Activated naive CD4-positive, alpha-beta T cell treated with anti-CD3 and anti-CD28 coated beads, Interleukin-2, amount 10 ng/mL, durations not matched to agents 7 days and 5 days (primary cell): ENCODE measurements around the gene EIF2S1.

Experiments used
- CTCF ChIA-PET: fragments of 350-600 bp; sonication (Branson Sonifier 250); formaldehyde crosslinking; loops from one replicate; lab custom pipeline; 2021; ENCODE audit warnings: antibody characterized with exemption; lab: Charles Lee
- DNase-seq: peaks from one replicate; pipeline ENCODE4 v3.0.0-alpha.2; 2020
- H3K27ac Mint-ChIP-seq: one replicate; pipeline ENCODE4 v1.8.0; 2021; ENCODE audit warnings: mild to moderate bottlenecking, moderate library complexity, mixed read lengths
- H3K27me3 Mint-ChIP-seq: one replicate; pipeline ENCODE4 v1.8.0; 2021; ENCODE audit warnings: mild to moderate bottlenecking, mixed read lengths
- H3K36me3 Mint-ChIP-seq: one replicate; pipeline ENCODE4 v1.8.0; 2021; ENCODE audit warnings: mixed read lengths
- H3K4me1 Mint-ChIP-seq: one replicate; pipeline ENCODE4 v1.8.0; 2021; ENCODE audit warnings: mixed read lengths
- H3K4me3 Mint-ChIP-seq: one replicate; pipeline ENCODE4 v1.8.0; 2021; ENCODE audit warnings: mild to moderate bottlenecking, moderate library complexity, mixed read lengths
- H3K9me3 Mint-ChIP-seq: one replicate; pipeline ENCODE4 v1.8.0; 2021; ENCODE audit warnings: mixed read lengths

The EIF2S1 gene

DNA sequence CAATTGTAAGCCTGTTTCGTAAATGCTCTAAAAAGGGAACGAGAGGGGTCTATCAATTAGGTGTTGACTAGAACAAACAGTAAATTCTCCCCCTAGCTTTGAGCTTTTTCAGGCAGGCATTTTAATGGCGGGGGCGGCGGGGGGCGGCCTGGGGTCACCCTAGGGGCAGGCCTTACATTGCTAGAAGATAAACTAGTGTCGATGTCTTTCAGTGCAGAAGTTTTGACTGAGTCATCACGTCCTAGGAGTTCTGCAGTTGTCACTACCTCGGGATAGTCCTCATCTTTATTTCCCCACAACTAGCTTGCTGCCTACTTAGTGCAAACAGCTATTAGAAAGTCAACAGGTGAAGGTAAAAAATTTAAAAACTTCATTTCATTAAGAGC is 2.2 kb upstream of the EIF2S1 start:
- peaks cover 45% of the 10 kb centered on the region for H3K4me1 Mint-ChIP-seq
- H3K9me3 Mint-ChIP-seq: no peaks in the 10 kb centered on the region
- DNase-seq: no peak
- no peaks in the 10 kb centered on the region for H3K27me3 Mint-ChIP-seq
- peaks cover 8% of the 10 kb centered on the region for H3K36me3 Mint-ChIP-seq
- H3K27ac Mint-ChIP-seq: no peak overlapping the region
- CTCF ChIA-PET: interaction anchor here (1.4 kb wide), 1 partner anchor 346 kb away, joined by 3 read pairs; no protein-coding TSS in a partner anchor
- peak overlapping the region; percentile 97 for H3K4me3 Mint-ChIP-seq

GRCh38 chr14:67358924-67359774 is 979 bp upstream of the EIF2S1 start:
- CTCF ChIA-PET: interaction anchor here (0.6 to 2.1 kb wide), 16 partner anchors 8 to 1000 kb away, joined by 3 to 13 read pairs (median 4); partner anchors contain the start of gene ZFYVE26
- DNase-seq: peak; percentile 23
- no peaks in the 10 kb centered on the region for H3K27me3 Mint-ChIP-seq
- no peaks in the 10 kb centered on the region for H3K9me3 Mint-ChIP-seq
- peaks cover 10% of the 10 kb centered on the region for H3K36me3 Mint-ChIP-seq
- peak overlapping the region; percentile 97 for H3K4me3 Mint-ChIP-seq
- H3K27ac Mint-ChIP-seq: peak overlapping the region; percentile 95
- peaks cover 56% of the 10 kb centered on the region for H3K4me1 Mint-ChIP-seq

DNA sequence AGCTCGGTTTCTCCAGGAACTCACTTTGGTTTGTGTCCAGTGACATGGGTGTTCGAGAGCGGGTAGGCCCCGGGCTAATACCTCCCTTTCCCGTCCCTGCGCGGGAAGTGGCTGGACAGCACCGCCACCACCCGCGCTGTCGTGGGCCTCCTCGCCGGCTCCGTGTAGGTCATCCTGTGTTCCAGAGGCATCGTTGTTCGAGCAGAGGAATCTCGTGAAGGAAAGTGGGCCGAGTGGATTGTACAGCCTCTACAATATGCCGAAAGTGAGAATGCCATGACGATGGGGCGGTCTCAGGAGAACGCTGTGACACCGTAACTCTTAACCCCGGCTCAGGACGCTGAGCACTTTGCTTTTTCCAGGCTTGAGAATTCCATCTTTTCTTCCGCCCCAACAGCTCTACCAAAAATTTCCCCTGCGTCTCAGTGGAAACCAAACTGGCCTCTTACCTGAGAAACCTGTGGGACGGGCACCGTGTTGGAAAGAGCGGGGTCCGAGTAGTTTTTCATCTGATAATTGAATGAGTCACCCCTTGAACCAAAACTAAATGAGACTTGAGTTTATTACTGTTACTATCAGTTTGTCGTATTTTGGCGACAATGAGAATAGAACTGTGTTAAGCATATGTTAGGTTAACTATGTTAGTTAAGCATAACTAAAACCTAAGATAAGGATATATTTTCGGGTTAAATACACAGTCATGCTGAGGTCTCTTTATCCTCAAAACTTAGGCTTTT is 510 bp downstream of the EIF2S1 start:
- Mint-ChIP-seq H3K4me3 (peak overlapping the region; percentile 97), H3K27ac (peak overlapping the region; percentile 95), H3K4me1 (peaks cover 63% of the 10 kb centered on the region), H3K9me3 (no peaks in the 10 kb centered on the region), H3K27me3 (no peaks in the 10 kb centered on the region), H3K36me3 (peaks cover 22% of the 10 kb centered on the region)
- DNase-seq: no peak
- CTCF ChIA-PET: interaction anchor here (0.6 to 2.1 kb wide), 11 partner anchors 8 to 1001 kb away, joined by 3 to 13 read pairs (median 5); partner anchors contain the start of gene ZFYVE26

DNA sequence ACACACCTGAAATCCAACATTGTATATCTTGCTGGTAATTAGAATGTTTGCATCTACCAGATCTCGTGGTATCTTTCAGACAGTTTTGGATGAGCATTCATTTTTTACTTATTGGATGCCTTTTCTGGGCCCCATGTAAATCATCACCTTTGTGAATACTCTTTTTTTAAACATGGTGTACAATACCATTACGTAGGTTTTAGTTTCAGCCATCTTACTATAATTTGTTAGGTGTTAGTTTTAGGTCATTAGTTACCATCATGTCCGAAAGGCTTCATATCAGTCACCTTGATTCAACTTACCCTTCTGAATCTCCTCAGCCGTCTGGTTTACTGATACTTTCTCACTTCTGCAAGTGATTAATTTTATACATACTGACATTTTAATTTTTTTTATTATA is 5.3 kb downstream of the EIF2S1 start:
- H3K4me1 Mint-ChIP-seq: peaks cover 45% of the 10 kb centered on the region
- no peak for DNase-seq
- H3K9me3 Mint-ChIP-seq: no peaks in the 10 kb centered on the region
- H3K4me3 Mint-ChIP-seq: no peak overlapping the region
- peaks cover 42% of the 10 kb centered on the region for H3K36me3 Mint-ChIP-seq
- CTCF ChIA-PET: no interaction called here
- H3K27ac Mint-ChIP-seq: no peak overlapping the region
- no peaks in the 10 kb centered on the region for H3K27me3 Mint-ChIP-seq

DNA sequence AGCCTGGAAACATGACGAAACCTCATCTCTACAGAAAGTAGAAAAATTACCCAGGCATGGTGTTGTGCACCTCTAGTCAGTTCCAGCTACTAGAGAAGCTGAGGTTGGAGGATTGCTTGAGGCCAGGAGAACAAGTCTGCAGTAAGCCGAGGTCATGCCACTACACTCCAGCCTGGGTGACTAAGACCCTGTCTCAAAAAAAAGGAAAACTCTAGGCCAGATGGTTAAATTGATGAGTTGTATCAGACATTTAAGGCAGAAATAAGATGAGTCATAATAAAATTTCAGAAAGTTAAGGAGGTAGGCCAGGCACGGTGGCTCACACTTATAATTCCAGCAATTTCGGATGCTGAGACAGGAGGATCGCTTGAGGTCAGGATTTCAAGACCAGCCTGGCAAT is 10.7 kb downstream of the EIF2S1 start:
- peaks cover 41% of the 10 kb centered on the region for H3K36me3 Mint-ChIP-seq
- H3K27ac Mint-ChIP-seq: no peak overlapping the region
- no peak for DNase-seq

GRCh38 chr14:67371247-67372148 is 11.4 kb downstream of the EIF2S1 start:
- no peak for DNase-seq
- peaks cover 43% of the 10 kb centered on the region for H3K36me3 Mint-ChIP-seq
- CTCF ChIA-PET: no interaction called here
- H3K27ac Mint-ChIP-seq: no peak overlapping the region
- H3K27me3 Mint-ChIP-seq: no peaks in the 10 kb centered on the region
- no peaks in the 10 kb centered on the region for H3K9me3 Mint-ChIP-seq
- peaks cover 16% of the 10 kb centered on the region for H3K4me1 Mint-ChIP-seq
- no peak overlapping the region for H3K4me3 Mint-ChIP-seq

More for the DNA sequence above, 10.7 kb downstream of the EIF2S1 start:
- H3K27me3 Mint-ChIP-seq: no peaks in the 10 kb centered on the region
- no peaks in the 10 kb centered on the region for H3K9me3 Mint-ChIP-seq
- H3K4me1 Mint-ChIP-seq: peaks cover 17% of the 10 kb centered on the region
- CTCF ChIA-PET: no interaction called here
- no peak overlapping the region for H3K4me3 Mint-ChIP-seq

GRCh38 chr14:67372833-67373232 is 12.7 kb downstream of the EIF2S1 start:
- Mint-ChIP-seq H3K4me3 (no peak overlapping the region), H3K4me1 (peaks cover 11% of the 10 kb centered on the region)

DNA sequence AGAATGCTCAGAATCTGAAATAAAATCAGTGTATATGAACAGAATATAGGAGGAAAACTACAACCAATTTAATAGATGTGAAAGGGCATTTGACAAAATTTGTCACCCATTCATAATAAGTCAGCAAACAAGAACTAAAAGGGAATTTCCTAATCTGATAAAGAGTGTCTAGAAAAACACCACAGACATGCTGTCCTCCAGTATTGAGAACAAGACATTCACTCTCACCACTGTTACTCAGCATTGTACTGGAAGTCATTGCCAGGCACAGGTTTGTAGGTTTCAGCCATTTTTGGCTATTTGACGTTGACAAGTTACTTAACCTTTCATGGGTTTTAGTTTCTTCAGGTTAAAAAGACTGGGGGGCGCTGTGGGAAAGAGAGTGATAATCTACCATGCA is 13.2 kb downstream of the EIF2S1 start:
- Mint-ChIP-seq H3K4me3 (no peak overlapping the region), H3K27me3 (no peaks in the 10 kb centered on the region), H3K4me1 (peaks cover 10% of the 10 kb centered on the region), H3K36me3 (peaks cover 46% of the 10 kb centered on the region), H3K9me3 (no peaks in the 10 kb centered on the region), H3K27ac (no peak overlapping the region)
- CTCF ChIA-PET: no interaction called here
- DNase-seq: no peak

More at GRCh38 chr14:67372833-67373232, 12.7 kb downstream of the EIF2S1 start:
- Mint-ChIP-seq H3K27ac (no peak overlapping the region), H3K36me3 (peaks cover 45% of the 10 kb centered on the region), H3K9me3 (no peaks in the 10 kb centered on the region), H3K27me3 (no peaks in the 10 kb centered on the region)
- CTCF ChIA-PET: no interaction called here
- DNase-seq: no peak

- CTCF ChIA-PET: interaction anchor here (1.1 kb wide), 1 partner anchor 62 kb away, joined by 4 read pairs; no protein-coding TSS in a partner anchor
- H3K27me3 Mint-ChIP-seq: no peaks in the 10 kb centered on the region
- no peak overlapping the region for H3K27ac Mint-ChIP-seq
- no peak overlapping the region for H3K4me3 Mint-ChIP-seq
- H3K36me3 Mint-ChIP-seq: peaks cover 59% of the 10 kb centered on the region
- H3K4me1 Mint-ChIP-seq: peaks cover 3% of the 10 kb centered on the region
- no peak for DNase-seq
- H3K9me3 Mint-ChIP-seq: no peaks in the 10 kb centered on the region
Measured at GRCh38 chr14:67377916-67378315, 17.8 kb downstream of the EIF2S1 start.

- DNase-seq: no peak
- CTCF ChIA-PET: no interaction called here
- Mint-ChIP-seq H3K27ac (no peak overlapping the region), H3K27me3 (no peaks in the 10 kb centered on the region), H3K9me3 (no peaks in the 10 kb centered on the region), H3K4me3 (no peak overlapping the region), H3K36me3 (peaks cover 45% of the 10 kb centered on the region), H3K4me1 (no peaks in the 10 kb centered on the region)
Measured at GRCh38 chr14:67385120-67385519, 25.0 kb downstream of the EIF2S1 start.

DNA sequence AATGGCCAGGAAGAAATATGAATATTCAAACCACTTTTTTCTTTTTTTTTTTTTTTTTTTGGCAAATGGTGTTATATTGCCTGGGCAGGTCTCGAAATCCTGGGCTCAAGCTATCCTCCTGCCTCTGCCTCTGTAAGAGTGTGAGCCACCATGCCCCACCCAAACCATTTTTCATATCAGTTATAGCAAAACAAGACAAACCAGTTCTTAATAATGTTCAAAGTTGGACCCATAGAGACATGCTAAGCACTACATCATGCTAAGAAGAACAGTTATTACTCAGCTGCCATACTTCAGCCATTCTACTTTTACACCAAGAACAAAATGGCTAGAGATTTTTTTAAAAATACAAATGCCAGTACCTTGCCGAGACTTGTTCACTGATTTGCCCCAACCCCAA is 25.5 kb downstream of the EIF2S1 start:
- no peaks in the 10 kb centered on the region for H3K9me3 Mint-ChIP-seq
- no peak for DNase-seq
- peaks cover 3% of the 10 kb centered on the region for H3K4me1 Mint-ChIP-seq
- H3K4me3 Mint-ChIP-seq: no peak overlapping the region
- H3K27ac Mint-ChIP-seq: no peak overlapping the region
- H3K36me3 Mint-ChIP-seq: peaks cover 41% of the 10 kb centered on the region
- no peaks in the 10 kb centered on the region for H3K27me3 Mint-ChIP-seq
- CTCF ChIA-PET: interaction anchor here (1.4 kb wide), 1 partner anchor 42 kb away, joined by 5 read pairs; no protein-coding TSS in a partner anchor

GRCh38 chr14:67387195-67387594 is 27.1 kb downstream of the EIF2S1 start:
- Mint-ChIP-seq H3K27me3 (peaks cover 2% of the 10 kb centered on the region), H3K36me3 (peaks cover 32% of the 10 kb centered on the region), H3K4me1 (peaks cover 11% of the 10 kb centered on the region), H3K9me3 (no peaks in the 10 kb centered on the region), H3K4me3 (no peak overlapping the region), H3K27ac (peak overlapping the region; percentile 15)
- CTCF ChIA-PET: no interaction called here
- no peak for DNase-seq

GRCh38 chr14:67389275-67389674 is 29.1 kb downstream of the EIF2S1 start:
- CTCF ChIA-PET: no interaction called here
- Mint-ChIP-seq H3K4me1 (peaks cover 11% of the 10 kb centered on the region), H3K27me3 (peaks cover 4% of the 10 kb centered on the region), H3K36me3 (peaks cover 23% of the 10 kb centered on the region), H3K27ac (no peak overlapping the region), H3K4me3 (no peak overlapping the region), H3K9me3 (no peaks in the 10 kb centered on the region)
- DNase-seq: no peak
